ENCODE results near the gene CCDC13.

CCDC13 gene

DNA sequence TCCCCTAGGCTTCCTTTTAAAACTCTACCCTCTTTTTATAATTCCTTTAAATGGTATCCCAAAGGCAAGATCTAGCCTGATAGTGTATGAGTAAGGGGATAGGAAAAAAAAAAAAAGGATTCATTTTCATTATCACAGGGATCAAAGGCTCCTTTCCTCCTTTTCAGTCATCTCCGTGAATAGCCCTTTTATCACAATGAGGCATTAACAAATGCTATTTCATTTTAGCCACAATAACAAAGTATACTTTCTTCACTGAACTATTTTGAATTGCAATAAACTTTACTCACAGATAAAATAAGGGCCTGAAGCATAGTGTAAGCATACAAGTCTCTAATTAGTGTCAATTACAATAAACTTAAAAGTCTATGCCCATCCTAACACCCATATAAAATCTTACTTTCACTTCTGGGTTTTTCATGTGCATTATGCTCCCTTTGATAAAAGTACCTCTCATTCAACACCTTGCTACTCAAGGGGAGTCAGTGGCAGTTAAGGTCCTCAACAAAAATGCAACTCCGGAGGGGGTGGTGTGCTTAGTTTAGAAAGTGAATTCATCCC is 22.6 kb upstream of the CCDC13 start:
- Histone ChIP-seq H3K9ac (ENCODE audit: low read depth, low read length) (no peak overlapping the region), H3K36me3 (ENCODE audit: insufficient read depth, low read length) (no peaks in the 10 kb centered on the region)

DNA sequence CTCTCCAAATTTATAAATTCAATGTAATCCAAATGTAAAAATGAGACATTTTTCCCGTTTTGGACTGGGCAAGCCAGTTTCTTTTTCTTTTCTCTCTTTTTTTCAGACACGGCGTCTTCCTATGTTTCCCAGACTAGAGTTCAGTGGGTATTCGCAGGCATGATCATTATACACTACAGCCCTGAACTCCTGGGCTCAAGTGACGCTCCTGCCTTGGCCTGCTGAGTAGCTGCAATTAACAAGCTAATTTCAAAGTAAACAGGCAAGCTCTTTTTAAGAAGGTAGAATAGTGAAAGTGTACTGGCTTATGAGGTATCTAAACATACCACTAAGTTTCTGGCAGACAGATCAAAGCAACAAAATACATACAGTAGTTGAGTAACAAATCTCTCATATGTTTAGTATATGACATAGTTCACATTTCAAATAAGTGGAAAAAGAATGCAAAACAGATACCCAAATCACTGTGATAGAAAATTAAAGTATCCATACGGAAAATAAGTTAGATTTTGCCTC is 17.7 kb upstream of the CCDC13 start:
- Histone ChIP-seq H3K4me2 (ENCODE audit: low read length) (no peak overlapping the region), H3K9ac (ENCODE audit: low read depth, low read length) (no peak overlapping the region), H3K9me3 (replicated peaks; ENCODE audit: low read length) (no peaks in the 10 kb centered on the region), H3K4me3 (ENCODE audit: low read length) (no peak overlapping the region), H3K4me1 (ENCODE audit: control insufficient read depth, insufficient read depth, low read length) (no peaks in the 10 kb centered on the region), H3K27me3 (ENCODE audit: control insufficient read depth, insufficient read depth, low read length) (no peaks in the 10 kb centered on the region), H3K36me3 (ENCODE audit: insufficient read depth, low read length) (peaks cover 6% of the 10 kb centered on the region)

More for the DNA sequence above, 22.6 kb upstream of the CCDC13 start:
- Histone ChIP-seq H3K4me1 (ENCODE audit: control insufficient read depth, insufficient read depth, low read length) (no peaks in the 10 kb centered on the region), H3K4me2 (ENCODE audit: low read length) (no peak overlapping the region), H3K27me3 (ENCODE audit: control insufficient read depth, insufficient read depth, low read length) (no peaks in the 10 kb centered on the region), H3K9me3 (replicated peaks; ENCODE audit: low read length) (no peaks in the 10 kb centered on the region), H3K4me3 (ENCODE audit: low read length) (no peak overlapping the region)

GRCh38 chr3:42786631-42787030 is 13.6 kb upstream of the CCDC13 start:
- Histone ChIP-seq H3K4me3 (ENCODE audit: low read length) (no peak overlapping the region), H3K9ac (ENCODE audit: low read depth, low read length) (no peak overlapping the region), H3K27me3 (ENCODE audit: control insufficient read depth, insufficient read depth, low read length) (no peaks in the 10 kb centered on the region), H3K36me3 (ENCODE audit: insufficient read depth, low read length) (peaks cover 19% of the 10 kb centered on the region), H3K4me1 (ENCODE audit: control insufficient read depth, insufficient read depth, low read length) (no peaks in the 10 kb centered on the region), H3K4me2 (ENCODE audit: low read length) (no peak overlapping the region), H3K9me3 (replicated peaks; ENCODE audit: low read length) (no peaks in the 10 kb centered on the region)

GRCh38 chr3:42786212-42786611 is 13.2 kb upstream of the CCDC13 start:
- H3K9me3 ChIP-seq (replicated peaks; ENCODE audit: low read length) = no peaks in the 10 kb centered on the region
- no peaks in the 10 kb centered on the region for H3K4me1 ChIP-seq (ENCODE audit: control insufficient read depth, insufficient read depth, low read length)
- peaks cover 19% of the 10 kb centered on the region for H3K36me3 ChIP-seq (ENCODE audit: insufficient read depth, low read length)
- no peak overlapping the region for H3K4me3 ChIP-seq (ENCODE audit: low read length)
- H3K27me3 ChIP-seq (ENCODE audit: control insufficient read depth, insufficient read depth, low read length) = no peaks in the 10 kb centered on the region
- H3K9ac ChIP-seq (ENCODE audit: low read depth, low read length) = no peak overlapping the region
- H3K4me2 ChIP-seq (ENCODE audit: low read length) = no peak overlapping the region

DNA sequence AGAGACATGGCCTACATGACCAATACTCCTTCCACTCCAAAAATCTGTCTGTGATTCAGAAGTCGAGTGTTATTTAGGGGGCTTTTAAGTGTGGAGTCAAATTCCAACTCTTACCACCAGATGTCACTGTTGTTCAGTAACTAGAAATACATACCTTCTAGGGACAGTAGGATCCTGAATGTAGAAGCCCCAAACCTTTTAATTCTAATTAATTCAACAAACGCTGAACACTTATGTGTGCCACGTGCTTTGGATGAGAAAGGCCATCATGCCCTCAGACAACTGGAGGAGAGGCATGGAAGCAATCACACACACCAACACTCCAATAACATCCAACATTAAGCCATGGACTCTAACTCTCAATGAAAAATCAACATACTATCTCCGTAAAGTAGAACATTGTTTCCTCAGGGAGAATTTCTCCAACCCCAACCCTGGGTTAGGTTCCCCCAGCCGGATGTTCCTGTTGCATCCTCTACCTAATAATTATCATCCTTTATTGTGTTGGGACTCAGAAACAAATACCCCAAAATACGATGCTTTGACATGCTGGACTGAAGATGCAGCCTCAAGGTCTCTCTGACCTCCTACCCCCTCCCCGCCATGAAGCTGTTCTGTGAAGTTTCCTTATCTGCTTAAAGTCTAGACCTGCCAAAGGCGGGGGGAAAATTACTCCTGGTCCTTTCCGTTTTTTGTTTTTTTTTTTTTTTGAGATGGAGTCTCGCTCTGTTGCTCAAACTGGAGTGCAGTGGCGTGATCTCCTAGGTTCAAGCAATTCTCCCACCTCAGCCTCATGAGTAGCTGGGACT is 8.0 kb upstream of the CCDC13 start:
- Histone ChIP-seq H3K4me3 (ENCODE audit: low read length) (no peak overlapping the region), H3K36me3 (ENCODE audit: insufficient read depth, low read length) (peaks cover 13% of the 10 kb centered on the region), H3K27me3 (ENCODE audit: control insufficient read depth, insufficient read depth, low read length) (no peaks in the 10 kb centered on the region), H3K4me1 (ENCODE audit: control insufficient read depth, insufficient read depth, low read length) (peaks cover 29% of the 10 kb centered on the region), H3K9me3 (replicated peaks; ENCODE audit: low read length) (no peaks in the 10 kb centered on the region), H3K9ac (ENCODE audit: low read depth, low read length) (peak overlapping the region; percentile 2), H3K4me2 (ENCODE audit: low read length) (no peak overlapping the region)

DNA sequence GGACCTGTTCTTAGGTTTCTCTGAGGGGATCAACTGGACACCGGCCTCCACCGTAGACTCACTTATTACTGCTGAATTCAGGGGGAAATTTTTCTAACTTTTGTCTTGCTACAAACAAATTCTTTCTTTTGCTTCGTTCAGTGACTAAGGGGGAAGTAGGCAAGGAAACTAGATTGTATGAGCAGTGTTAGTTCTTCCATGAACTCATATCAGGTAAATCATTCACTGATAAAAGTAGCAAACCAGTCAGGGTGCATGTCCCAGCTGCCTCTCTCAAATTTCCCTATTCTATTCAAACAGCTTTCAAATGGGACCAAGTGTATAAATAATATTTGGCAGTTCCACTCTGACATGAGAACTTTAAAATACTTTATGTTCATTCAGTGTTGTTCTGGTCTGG is 7.3 kb upstream of the CCDC13 start:
- Histone ChIP-seq H3K4me2 (ENCODE audit: low read length) (no peak overlapping the region), H3K36me3 (ENCODE audit: insufficient read depth, low read length) (peaks cover 11% of the 10 kb centered on the region), H3K4me1 (ENCODE audit: control insufficient read depth, insufficient read depth, low read length) (peaks cover 29% of the 10 kb centered on the region), H3K9ac (ENCODE audit: low read depth, low read length) (peak overlapping the region; percentile 2), H3K4me3 (ENCODE audit: low read length) (no peak overlapping the region), H3K27me3 (ENCODE audit: control insufficient read depth, insufficient read depth, low read length) (no peaks in the 10 kb centered on the region), H3K9me3 (replicated peaks; ENCODE audit: low read length) (no peaks in the 10 kb centered on the region)

GRCh38 chr3:42778644-42779043 is 5.6 kb upstream of the CCDC13 start:
- H3K9me3 ChIP-seq (replicated peaks; ENCODE audit: low read length) = no peaks in the 10 kb centered on the region
- no peaks in the 10 kb centered on the region for H3K27me3 ChIP-seq (ENCODE audit: control insufficient read depth, insufficient read depth, low read length)
- H3K36me3 ChIP-seq (ENCODE audit: insufficient read depth, low read length) = peaks cover 7% of the 10 kb centered on the region
- H3K4me3 ChIP-seq (ENCODE audit: low read length) = no peak overlapping the region
- H3K4me1 ChIP-seq (ENCODE audit: control insufficient read depth, insufficient read depth, low read length) = peaks cover 32% of the 10 kb centered on the region
- peak overlapping the region; percentile 27 for H3K4me2 ChIP-seq (ENCODE audit: low read length)
- peak overlapping the region; percentile 65 for H3K9ac ChIP-seq (ENCODE audit: low read depth, low read length)

DNA sequence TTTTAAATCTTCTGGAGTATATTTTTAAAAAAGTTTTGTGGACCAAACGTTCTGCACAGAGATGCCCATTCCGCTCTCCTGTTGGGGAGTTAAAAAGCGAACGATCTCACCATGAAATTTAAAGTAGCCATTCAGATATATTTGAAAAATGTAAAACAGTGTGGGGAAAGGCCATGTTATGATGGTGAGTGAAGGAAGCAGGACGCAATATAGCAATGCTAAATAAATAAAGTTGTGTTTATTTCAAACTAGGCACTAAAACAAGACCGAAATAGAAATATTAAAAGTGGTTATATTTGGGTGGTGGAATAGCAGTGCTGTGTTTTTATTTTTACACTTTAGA is 327 bp upstream of the CCDC13 start:
- Histone ChIP-seq H3K9me3 (replicated peaks; ENCODE audit: low read length) (no peaks in the 10 kb centered on the region), H3K4me2 (ENCODE audit: low read length) (peak overlapping the region; percentile 81), H3K27me3 (ENCODE audit: control insufficient read depth, insufficient read depth, low read length) (no peaks in the 10 kb centered on the region), H3K9ac (ENCODE audit: low read depth, low read length) (peak overlapping the region; percentile 70), H3K4me3 (ENCODE audit: low read length) (peak overlapping the region; percentile 69), H3K36me3 (ENCODE audit: insufficient read depth, low read length) (no peaks in the 10 kb centered on the region), H3K4me1 (ENCODE audit: control insufficient read depth, insufficient read depth, low read length) (peaks cover 19% of the 10 kb centered on the region)

- Histone ChIP-seq H3K9ac (ENCODE audit: low read depth, low read length) (no peak overlapping the region), H3K4me3 (ENCODE audit: low read length) (no peak overlapping the region), H3K4me1 (ENCODE audit: control insufficient read depth, insufficient read depth, low read length) (peaks cover 10% of the 10 kb centered on the region)
Measured at GRCh38 chr3:42771271-42771670, 1.8 kb downstream of the CCDC13 start.

GRCh38 chr3:42769477-42770131 is 3.4 kb downstream of the CCDC13 start:
- Histone ChIP-seq H3K4me2 (ENCODE audit: low read length) (no peak overlapping the region), H3K4me3 (ENCODE audit: low read length) (no peak overlapping the region), H3K27me3 (ENCODE audit: control insufficient read depth, insufficient read depth, low read length) (no peaks in the 10 kb centered on the region), H3K9me3 (replicated peaks; ENCODE audit: low read length) (no peaks in the 10 kb centered on the region), H3K36me3 (ENCODE audit: insufficient read depth, low read length) (no peaks in the 10 kb centered on the region), H3K9ac (ENCODE audit: low read depth, low read length) (no peak overlapping the region), H3K4me1 (ENCODE audit: control insufficient read depth, insufficient read depth, low read length) (peaks cover 10% of the 10 kb centered on the region)

More at GRCh38 chr3:42771271-42771670, 1.8 kb downstream of the CCDC13 start:
- Histone ChIP-seq H3K4me2 (ENCODE audit: low read length) (no peak overlapping the region), H3K36me3 (ENCODE audit: insufficient read depth, low read length) (no peaks in the 10 kb centered on the region), H3K9me3 (replicated peaks; ENCODE audit: low read length) (no peaks in the 10 kb centered on the region), H3K27me3 (ENCODE audit: control insufficient read depth, insufficient read depth, low read length) (no peaks in the 10 kb centered on the region)

- H3K4me3 ChIP-seq (ENCODE audit: low read length) = no peak overlapping the region
Measured at GRCh38 chr3:42764561-42765295, 8.3 kb downstream of the CCDC13 start.

More at GRCh38 chr3:42764561-42765295, 8.3 kb downstream of the CCDC13 start:
- no peak overlapping the region for H3K9ac ChIP-seq (ENCODE audit: low read depth, low read length)
- peaks cover 10% of the 10 kb centered on the region for H3K4me1 ChIP-seq (ENCODE audit: control insufficient read depth, insufficient read depth, low read length)
- no peaks in the 10 kb centered on the region for H3K36me3 ChIP-seq (ENCODE audit: insufficient read depth, low read length)
- H3K9me3 ChIP-seq (replicated peaks; ENCODE audit: low read length) = no peaks in the 10 kb centered on the region
- H3K4me2 ChIP-seq (ENCODE audit: low read length) = no peak overlapping the region
- no peaks in the 10 kb centered on the region for H3K27me3 ChIP-seq (ENCODE audit: control insufficient read depth, insufficient read depth, low read length)

Measured in skeletal muscle satellite cell (primary cell).